ENCODE data around the gene SMURF2.

The SMURF2 gene

GRCh38 chr17:64564098-64564497 is 98.0 kb downstream of the SMURF2 start:
- Histone ChIP-seq H3K9me3 (no peaks in the 10 kb centered on the region), H3K36me3 (peaks cover 14% of the 10 kb centered on the region), H3K4me1 (no peaks in the 10 kb centered on the region), H3K4me3 (ENCODE audit: low read depth, low read length) (no peak overlapping the region), H3K27me3 (no peaks in the 10 kb centered on the region)
- no peak for TF ChIP-seq CTCF (IDR thresholded peaks at IDR 0.05; ENCODE audit: low read depth, low read length)
- DNase-seq, result no peak

GRCh38 chr17:64555281-64555680 is 106.8 kb downstream of the SMURF2 start:
- H3K27me3 ChIP-seq, result no peaks in the 10 kb centered on the region
- DNase-seq, result no peak
- H3K9me3 ChIP-seq, result no peaks in the 10 kb centered on the region
- TF ChIP-seq CTCF (IDR thresholded peaks at IDR 0.05; ENCODE audit: low read depth, low read length), result no peak
- no peaks in the 10 kb centered on the region for H3K4me1 ChIP-seq
- H3K4me3 ChIP-seq (ENCODE audit: low read depth, low read length), result no peak overlapping the region
- no peaks in the 10 kb centered on the region; the same call in 1 of the 2 replicates for H3K36me3 ChIP-seq

- no peak for TF ChIP-seq CTCF (IDR thresholded peaks at IDR 0.05; ENCODE audit: low read depth, low read length)
- no peaks in the 10 kb centered on the region; the same call in 1 of the 2 replicates for H3K36me3 ChIP-seq
- H3K27me3 ChIP-seq, result no peaks in the 10 kb centered on the region
- no peaks in the 10 kb centered on the region for H3K9me3 ChIP-seq
- DNase-seq, result no peak
- H3K4me1 ChIP-seq, result no peaks in the 10 kb centered on the region
- no peak overlapping the region for H3K4me3 ChIP-seq (ENCODE audit: low read depth, low read length)
Observed at GRCh38 chr17:64554028-64554637, 108.0 kb downstream of the SMURF2 start.

- Histone ChIP-seq H3K4me1 (no peaks in the 10 kb centered on the region), H3K9me3 (no peaks in the 10 kb centered on the region), H3K36me3 (no peaks in the 10 kb centered on the region), H3K4me3 (ENCODE audit: low read depth, low read length) (no peak overlapping the region), H3K27me3 (no peaks in the 10 kb centered on the region)
- TF ChIP-seq CTCF (IDR thresholded peaks at IDR 0.05; ENCODE audit: low read depth, low read length), result no peak
- DNase-seq, result no peak
Observed at GRCh38 chr17:64551461-64551860, 110.6 kb downstream of the SMURF2 start.

GRCh38 chr17:64547319-64547718 is 114.8 kb downstream of the SMURF2 start:
- no peak overlapping the region for H3K4me3 ChIP-seq (ENCODE audit: low read depth, low read length)
- no peaks in the 10 kb centered on the region for H3K9me3 ChIP-seq
- no peak for TF ChIP-seq CTCF (IDR thresholded peaks at IDR 0.05; ENCODE audit: low read depth, low read length)
- H3K36me3 ChIP-seq, result peaks cover 4% of the 10 kb centered on the region; the same call in 1 of the 2 replicates
- no peak for DNase-seq
- no peaks in the 10 kb centered on the region for H3K4me1 ChIP-seq
- H3K27me3 ChIP-seq, result no peaks in the 10 kb centered on the region

GRCh38 chr17:64546716-64547115 is 115.4 kb downstream of the SMURF2 start:
- Histone ChIP-seq H3K4me1 (no peaks in the 10 kb centered on the region), H3K36me3 (peaks cover 7% of the 10 kb centered on the region; the same call in 1 of the 2 replicates), H3K4me3 (ENCODE audit: low read depth, low read length) (no peak overlapping the region), H3K27me3 (no peaks in the 10 kb centered on the region), H3K9me3 (no peaks in the 10 kb centered on the region)
- DNase-seq, result no peak
- TF ChIP-seq CTCF (IDR thresholded peaks at IDR 0.05; ENCODE audit: low read depth, low read length), result no peak
